ENCODE data around the gene FAM89A. TPM values are rescaled to one million over a fixed set of nuclear protein-coding genes. Genes with fewer than 3 reads are reported as not detected.
A peak's percentile ranks its signal among the peaks of the same experiment; 100 is the strongest.

FAM89A gene
- total and polyA plus RNA-seq, 9 of the 15 experiments (the other 6 are each of a cell fraction or from before 2014, with no cell fraction given), result 8.7 to 66.2 (median 43.3) TPM

GRCh38 chr1:231040019-231040799 is at the start of gene FAM89A (continued):
- no peak for TF ChIP-seq SETDB1 (IDR thresholded peaks at IDR 0.05; ENCODE audit: low read length)
- TF ChIP-seq, protein P1, sequence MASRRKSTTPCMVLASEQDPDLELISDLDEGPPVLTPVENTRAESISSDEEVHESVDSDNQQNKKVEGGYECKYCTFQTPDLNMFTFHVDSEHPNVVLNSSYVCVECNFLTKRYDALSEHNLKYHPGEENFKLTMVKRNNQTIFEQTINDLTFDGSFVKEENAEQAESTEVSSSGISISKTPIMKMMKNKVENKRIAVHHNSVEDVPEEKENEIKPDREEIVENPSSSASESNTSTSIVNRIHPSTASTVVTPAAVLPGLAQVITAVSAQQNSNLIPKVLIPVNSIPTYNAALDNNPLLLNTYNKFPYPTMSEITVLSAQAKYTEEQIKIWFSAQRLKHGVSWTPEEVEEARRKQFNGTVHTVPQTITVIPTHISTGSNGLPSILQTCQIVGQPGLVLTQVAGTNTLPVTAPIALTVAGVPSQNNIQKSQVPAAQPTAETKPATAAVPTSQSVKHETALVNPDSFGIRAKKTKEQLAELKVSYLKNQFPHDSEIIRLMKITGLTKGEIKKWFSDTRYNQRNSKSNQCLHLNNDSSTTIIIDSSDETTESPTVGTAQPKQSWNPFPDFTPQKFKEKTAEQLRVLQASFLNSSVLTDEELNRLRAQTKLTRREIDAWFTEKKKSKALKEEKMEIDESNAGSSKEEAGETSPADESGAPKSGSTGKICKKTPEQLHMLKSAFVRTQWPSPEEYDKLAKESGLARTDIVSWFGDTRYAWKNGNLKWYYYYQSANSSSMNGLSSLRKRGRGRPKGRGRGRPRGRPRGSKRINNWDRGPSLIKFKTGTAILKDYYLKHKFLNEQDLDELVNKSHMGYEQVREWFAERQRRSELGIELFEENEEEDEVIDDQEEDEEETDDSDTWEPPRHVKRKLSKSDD (conservative IDR thresholded peaks at IDR 0.05; ENCODE audit: low read length), result no peak
- no peak for TF ChIP-seq CEBPG (CRISPR knock-in tag; IDR thresholded peaks at IDR 0.05)
- TF ChIP-seq CEBPG (tag; conservative IDR thresholded peaks at IDR 0.05 in 1 of 2, IDR thresholded peaks at IDR 0.05 in 1 of 2), result no peak
- TF ChIP-seq ZNF785 (CRISPR knock-in tag; IDR thresholded peaks at IDR 0.05), result no peak
- TF ChIP-seq XRCC3 (IDR thresholded peaks at IDR 0.05), result no peak
- no peak for TF ChIP-seq NCOA2 (IDR thresholded peaks at IDR 0.05; ENCODE audit: partially characterized antibody in 2 of 2)
- TF ChIP-seq, protein P2, sequence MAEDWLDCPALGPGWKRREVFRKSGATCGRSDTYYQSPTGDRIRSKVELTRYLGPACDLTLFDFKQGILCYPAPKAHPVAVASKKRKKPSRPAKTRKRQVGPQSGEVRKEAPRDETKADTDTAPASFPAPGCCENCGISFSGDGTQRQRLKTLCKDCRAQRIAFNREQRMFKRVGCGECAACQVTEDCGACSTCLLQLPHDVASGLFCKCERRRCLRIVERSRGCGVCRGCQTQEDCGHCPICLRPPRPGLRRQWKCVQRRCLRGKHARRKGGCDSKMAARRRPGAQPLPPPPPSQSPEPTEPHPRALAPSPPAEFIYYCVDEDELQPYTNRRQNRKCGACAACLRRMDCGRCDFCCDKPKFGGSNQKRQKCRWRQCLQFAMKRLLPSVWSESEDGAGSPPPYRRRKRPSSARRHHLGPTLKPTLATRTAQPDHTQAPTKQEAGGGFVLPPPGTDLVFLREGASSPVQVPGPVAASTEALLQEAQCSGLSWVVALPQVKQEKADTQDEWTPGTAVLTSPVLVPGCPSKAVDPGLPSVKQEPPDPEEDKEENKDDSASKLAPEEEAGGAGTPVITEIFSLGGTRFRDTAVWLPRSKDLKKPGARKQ (CRISPR knock-in tag; IDR thresholded peaks at IDR 0.05), result no peak
- TF ChIP-seq KAT2B (IDR thresholded peaks at IDR 0.05; ENCODE audit: low read depth, low read length), result no peak
- no peak for TF ChIP-seq MBD2 (IDR thresholded peaks at IDR 0.05; ENCODE audit: borderline replicate concordance, low read depth)
- no peak for TF ChIP-seq GABPB2 (CRISPR knock-in tag; conservative IDR thresholded peaks at IDR 0.05)
- no peak for TF ChIP-seq CHAMP1 (IDR thresholded peaks at IDR 0.05)
- TF ChIP-seq SIN3A (IDR thresholded peaks at IDR 0.05; ENCODE audit: borderline replicate concordance in 2 of 2, control insufficient read depth in 1 of 2, low read depth in 2 of 2, low read length in 2 of 2), result peak; percentile 37 to 51; a peak in 1 of 4 replicates
- no peak for TF ChIP-seq FOSL1 (tag; conservative IDR thresholded peaks at IDR 0.05)
- TF ChIP-seq, protein P3, sequence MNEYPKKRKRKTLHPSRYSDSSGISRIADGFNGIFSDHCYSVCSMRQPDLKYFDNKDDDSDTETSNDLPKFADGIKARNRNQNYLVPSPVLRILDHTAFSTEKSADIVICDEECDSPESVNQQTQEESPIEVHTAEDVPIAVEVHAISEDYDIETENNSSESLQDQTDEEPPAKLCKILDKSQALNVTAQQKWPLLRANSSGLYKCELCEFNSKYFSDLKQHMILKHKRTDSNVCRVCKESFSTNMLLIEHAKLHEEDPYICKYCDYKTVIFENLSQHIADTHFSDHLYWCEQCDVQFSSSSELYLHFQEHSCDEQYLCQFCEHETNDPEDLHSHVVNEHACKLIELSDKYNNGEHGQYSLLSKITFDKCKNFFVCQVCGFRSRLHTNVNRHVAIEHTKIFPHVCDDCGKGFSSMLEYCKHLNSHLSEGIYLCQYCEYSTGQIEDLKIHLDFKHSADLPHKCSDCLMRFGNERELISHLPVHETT (CRISPR knock-in tag; conservative IDR thresholded peaks at IDR 0.05 in 1 of 2, IDR thresholded peaks at IDR 0.05 in 1 of 2), result peak in 1 of 2 experiments; percentile 43; a peak in 1 of 4 replicates
- TF ChIP-seq POLR2B (IDR thresholded peaks at IDR 0.05; ENCODE audit: low read depth, partially characterized antibody), result peak; percentile 87
- TF ChIP-seq ZC3H8 (IDR thresholded peaks at IDR 0.05), result no peak; the same call in 1 of the 2 replicates
- no peak for TF ChIP-seq ZNF384 (IDR thresholded peaks at IDR 0.05; ENCODE audit: low read depth, low read length)
- TF ChIP-seq CEBPB (tag; IDR thresholded peaks at IDR 0.05), result no peak

Measured in K562 (cell line).